GM19452 (cell line): ENCODE results near the gene THOP1.

Experiments
- ATAC-seq: cut with Tn5 transposase; IDR thresholded peaks from one replicate; pipeline ENCODE4 v1.9.1; 2021; ENCODE audit not compliant: unreplicated experiment

THOP1 gene

DNA sequence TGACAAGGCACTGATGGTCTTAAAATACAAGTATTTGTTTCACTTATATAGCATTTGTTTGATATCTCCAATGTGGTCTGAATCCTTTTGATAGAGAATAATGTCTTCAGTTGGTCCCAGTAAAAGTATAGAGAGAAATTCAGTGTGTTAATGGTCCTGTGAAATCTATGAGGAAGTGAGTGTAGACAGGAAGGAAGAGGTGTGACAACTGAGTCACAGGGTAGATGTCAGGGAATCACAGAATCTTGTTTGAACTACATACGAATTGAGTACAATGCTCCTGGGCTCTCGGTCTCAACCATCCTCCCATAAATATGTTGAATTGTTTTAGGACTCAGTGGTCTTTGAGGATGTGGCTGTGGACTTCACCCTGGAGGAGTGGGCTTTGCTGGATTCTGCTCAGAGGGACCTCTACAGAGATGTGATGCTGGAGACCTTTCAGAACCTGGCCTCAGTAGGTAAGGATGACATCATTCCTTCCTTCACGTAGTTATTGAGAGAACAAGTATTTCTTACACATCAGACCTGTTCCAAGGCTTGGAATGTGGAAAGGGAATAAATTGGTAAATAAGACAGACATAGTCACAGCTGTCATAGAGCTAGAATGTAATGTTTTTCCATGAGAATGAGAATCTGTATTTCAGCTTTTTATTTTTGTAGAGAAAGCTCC is 65.1 kb downstream of the THOP1 start:
- ATAC-seq: no peak

DNA sequence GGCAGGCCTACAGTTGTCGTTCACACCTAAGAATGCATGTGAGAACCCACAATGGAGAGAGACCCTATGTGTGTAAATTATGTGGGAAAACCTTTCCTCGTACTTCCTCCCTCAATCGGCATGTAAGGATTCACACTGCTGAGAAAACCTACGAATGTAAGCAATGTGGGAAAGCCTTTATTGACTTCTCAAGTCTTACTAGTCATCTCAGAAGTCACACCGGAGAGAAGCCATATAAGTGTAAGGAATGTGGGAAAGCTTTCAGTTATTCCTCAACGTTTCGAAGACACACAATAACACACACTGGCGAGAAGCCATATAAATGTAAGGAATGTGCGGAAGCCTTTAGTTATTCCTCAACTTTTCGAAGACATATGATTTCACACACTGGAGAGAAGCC is 67.3 kb downstream of the THOP1 start:
- ATAC-seq: no peak

DNA sequence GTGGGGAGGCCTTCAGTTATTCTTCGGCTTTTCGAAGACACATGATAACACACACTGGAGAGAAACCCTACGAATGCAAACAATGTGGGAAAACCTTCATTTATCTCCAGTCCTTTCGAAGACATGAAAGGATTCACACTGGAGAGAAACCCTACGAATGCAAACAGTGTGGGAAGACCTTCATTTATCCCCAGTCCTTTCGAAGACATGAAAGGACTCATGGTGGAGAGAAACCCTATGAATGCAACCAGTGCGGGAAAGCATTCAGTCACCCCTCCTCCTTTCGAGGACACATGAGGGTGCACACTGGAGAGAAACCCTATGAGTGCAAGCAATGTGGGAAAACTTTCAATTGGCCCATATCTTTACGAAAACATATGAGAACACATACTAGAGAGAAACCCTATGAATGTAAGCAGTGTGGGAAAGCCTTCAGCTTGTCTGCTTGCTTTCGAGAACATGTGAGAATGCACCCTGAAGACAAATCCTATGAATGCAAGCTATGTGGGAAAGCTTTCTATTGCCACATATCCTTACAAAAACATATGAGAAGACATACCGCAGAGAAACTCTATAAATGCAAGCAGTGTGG is 67.8 kb downstream of the THOP1 start:
- no peak for ATAC-seq

DNA sequence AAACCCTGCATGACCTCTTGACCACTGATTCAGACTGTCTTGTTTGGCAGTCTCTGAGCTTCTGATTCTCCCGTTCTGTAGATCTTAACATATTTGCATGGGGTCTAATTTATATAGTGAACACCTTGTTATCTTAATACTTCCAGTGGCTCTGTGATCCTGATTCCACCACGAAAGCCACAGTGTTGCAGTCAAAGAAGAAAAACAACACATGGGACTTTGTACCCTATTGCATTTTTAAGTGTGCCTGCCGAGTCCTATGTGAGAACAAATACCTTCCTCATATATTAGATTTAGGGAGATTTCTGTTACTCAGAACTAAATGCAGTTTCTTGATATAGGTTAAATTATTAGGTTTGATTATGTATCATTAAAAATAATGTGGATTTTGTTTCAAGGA is 69.5 kb downstream of the THOP1 start:
- no peak for ATAC-seq

DNA sequence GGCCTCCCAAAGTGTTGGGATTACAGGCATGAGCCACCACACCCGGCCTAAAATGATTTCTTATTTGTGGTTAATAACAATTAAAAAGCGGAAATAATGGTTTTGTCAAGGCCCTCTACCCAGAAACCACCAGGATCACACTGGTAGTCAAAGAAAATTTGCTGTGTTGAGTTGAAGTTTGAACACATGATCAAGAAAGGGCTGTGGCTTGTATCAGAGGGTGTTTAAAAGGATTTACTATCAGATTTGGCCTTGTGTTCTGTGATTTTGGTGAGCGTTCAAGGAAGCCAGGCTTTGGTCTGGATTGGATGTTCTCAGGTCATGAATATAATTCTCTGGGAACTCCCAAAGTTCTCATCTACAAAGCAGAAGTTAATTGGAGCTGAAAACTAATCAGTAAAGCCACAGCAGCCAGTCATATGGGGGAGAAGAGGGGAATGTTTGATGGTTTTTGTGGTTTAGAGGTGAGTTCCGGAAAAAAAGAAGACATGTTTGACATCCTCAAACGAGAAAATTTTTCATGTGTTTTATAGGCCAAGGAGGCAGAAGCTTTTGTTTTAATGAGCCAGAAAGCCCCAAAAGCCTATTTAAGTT is 71.3 kb downstream of the THOP1 start:
- no peak for ATAC-seq

DNA sequence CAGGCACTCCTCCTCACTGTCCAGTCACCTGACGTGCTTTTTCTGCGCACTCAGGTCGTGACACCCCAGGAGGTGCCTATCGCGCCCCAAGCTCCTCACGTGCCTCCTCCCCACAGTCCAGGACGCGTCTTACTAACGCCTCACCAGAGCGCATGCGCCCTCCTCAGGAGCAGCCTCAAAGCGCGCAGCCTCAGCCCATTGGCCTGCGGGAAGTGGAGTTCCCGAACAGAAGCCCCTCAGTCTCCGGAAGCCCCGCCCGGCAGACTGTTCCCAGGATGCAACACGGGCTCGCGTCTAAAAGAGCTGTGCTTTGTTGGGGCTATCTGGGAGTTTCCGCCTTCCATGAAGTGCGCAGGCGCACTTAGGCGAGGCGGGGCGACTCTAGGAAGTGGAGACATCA is 73.6 kb downstream of the THOP1 start:
- ATAC-seq: no peak

DNA sequence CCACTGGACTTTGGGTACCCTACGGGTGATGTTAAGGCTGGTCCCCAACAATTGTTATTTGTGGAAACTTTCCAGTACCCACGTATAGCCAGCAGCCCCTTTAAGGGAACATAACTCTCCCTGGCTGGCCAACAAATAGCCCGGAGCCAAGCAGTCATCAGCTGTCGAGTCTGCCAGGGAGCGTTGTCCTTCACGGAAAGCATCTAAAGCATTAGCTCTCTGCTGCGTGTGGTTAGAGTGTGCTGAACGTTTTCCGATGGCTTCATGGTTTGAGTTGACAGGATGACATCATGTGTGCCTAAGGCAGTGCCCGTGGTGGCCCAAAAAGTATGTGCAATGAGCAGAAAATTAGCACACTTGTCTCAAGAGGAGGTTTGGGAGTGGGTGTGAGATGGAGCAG is 78.5 kb downstream of the THOP1 start:
- no peak for ATAC-seq
